Adrenal gland (tissue), 5 donors: ENCODE results near the gene APOL1.

Experiments
- POLR2A ChIP-seq, 2 donors: fragments of 450-650 bp; IDR thresholded peaks; one replicate each; pipeline ENCODE4 v1.6.1; 2017; ENCODE audit warnings: antibody characterized with exemption in 2 of 2, mild to moderate bottlenecking in 2 of 2, moderate library complexity in 1 of 2
- TF ChIP-seq, protein P1 (sequence below), 6 experiments: fragments of 450-650 bp in 4 of 6; fragments of 200-600 bp in 2 of 6; sonication (generic) in 1 of 6; IDR thresholded peaks; 1 replicate in 5 of 6; 2 replicates in 1 of 6; pipeline versions ENCODE4 v1.5.1 to v1.8.0; 2016 to 2021; ENCODE audit warnings: antibody characterized with exemption in 6 of 6, mild to moderate bottlenecking in 2 of 6, moderate library complexity in 1 of 6
- donor health status: DM: no; HTN: no; CAD: no.

DNA sequence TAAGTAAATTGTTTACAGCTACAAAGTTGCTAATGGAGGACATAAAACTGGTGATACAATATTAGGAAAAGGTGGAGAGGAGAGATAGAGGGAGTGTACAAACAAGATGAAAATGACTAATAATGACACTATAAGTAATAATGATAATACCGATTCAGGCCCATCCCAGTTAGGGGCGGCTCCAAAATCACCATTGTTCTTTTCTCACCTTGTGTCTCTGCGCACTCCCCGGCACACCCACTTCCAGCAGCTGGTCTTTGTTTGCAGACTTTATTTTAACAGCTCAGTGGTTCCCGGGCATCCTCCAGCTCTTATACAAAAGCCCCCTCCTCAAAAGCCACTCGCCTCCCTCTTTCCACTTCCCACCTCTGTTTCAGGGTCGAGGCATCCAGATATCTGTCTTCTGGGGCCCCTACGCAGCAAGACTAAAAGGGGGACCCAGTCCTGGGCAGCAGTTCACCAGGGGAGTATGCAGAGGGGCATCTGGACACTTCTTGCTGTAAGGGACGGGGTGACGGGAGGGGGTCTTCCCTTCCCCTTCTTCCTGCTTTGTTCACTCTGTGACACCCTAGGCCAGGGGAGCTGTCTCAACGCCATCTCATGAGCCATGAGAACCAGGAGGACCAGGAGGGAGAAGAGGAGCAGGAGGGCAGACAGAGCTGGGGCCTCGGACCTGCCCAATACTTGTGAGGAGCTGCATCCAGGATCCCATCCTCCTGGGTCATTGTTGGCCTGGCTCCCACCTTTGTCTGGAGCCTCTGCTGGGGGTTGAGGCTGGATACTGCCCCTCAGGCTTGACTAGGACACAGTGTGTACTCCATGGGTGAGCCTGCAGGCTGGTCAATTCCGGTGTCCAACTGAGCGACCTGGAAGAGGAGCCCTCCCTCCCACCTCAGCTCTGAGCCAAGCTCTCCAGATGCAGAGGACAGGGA lies 16.3 kb upstream of the APOL1 start:
- TF ChIP-seq, protein P1, sequence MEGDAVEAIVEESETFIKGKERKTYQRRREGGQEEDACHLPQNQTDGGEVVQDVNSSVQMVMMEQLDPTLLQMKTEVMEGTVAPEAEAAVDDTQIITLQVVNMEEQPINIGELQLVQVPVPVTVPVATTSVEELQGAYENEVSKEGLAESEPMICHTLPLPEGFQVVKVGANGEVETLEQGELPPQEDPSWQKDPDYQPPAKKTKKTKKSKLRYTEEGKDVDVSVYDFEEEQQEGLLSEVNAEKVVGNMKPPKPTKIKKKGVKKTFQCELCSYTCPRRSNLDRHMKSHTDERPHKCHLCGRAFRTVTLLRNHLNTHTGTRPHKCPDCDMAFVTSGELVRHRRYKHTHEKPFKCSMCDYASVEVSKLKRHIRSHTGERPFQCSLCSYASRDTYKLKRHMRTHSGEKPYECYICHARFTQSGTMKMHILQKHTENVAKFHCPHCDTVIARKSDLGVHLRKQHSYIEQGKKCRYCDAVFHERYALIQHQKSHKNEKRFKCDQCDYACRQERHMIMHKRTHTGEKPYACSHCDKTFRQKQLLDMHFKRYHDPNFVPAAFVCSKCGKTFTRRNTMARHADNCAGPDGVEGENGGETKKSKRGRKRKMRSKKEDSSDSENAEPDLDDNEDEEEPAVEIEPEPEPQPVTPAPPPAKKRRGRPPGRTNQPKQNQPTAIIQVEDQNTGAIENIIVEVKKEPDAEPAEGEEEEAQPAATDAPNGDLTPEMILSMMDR (IDR thresholded peaks at IDR 0.05): no peak
- TF ChIP-seq POLR2A (IDR thresholded peaks at IDR 0.05): no peak
